Endothelial cell of umbilical vein (primary cell): ENCODE data around the gene PLA2G4E. TPM values are rescaled to one million over a fixed set of nuclear protein-coding genes. Genes with fewer than 3 reads are reported as not detected.
A peak's percentile ranks its signal among the peaks of the same experiment; 100 is the strongest.

Experiments
- BruUV-seq: library from RNA; stranded (reverse); fragments of 400-500 nt; replicated peaks from 2 replicates; lab custom pipeline; 2021; lab: Mats Ljungman, UMichigan
- CTCF ChIA-PET: fragments of 300-600, 350-600 bp; sonication (Branson Sonifier 250); formaldehyde crosslinking; loops from one replicate; lab custom pipeline; 2021; ENCODE audit warnings: antibody characterized with exemption, inconsistent platforms; lab: Charles Lee
- POLR2A ChIA-PET: fragments of 300-600, 350-600 bp; sonication (Branson Sonifier 250); formaldehyde crosslinking; loops from one replicate; lab custom pipeline; 2021; ENCODE audit warnings: antibody characterized with exemption, inconsistent platforms; lab: Charles Lee
- DNase-seq: peaks from one replicate; pipeline ENCODE4 v3.0.0-alpha.2; 2011; ENCODE audit warnings: low read depth, low spot score
- FAIRE-seq: peaks from 2 replicates; lab custom pipeline; 2011; peaks lifted over from hg19 to GRCh38; lab: Jason Lieb, UNC
- H2AFZ ChIP-seq: 2 replicates; pipeline ENCODE4 v1.6.0; 2012; ENCODE audit warnings: low read depth, low read length, control low read depth, inconsistent platforms
- H3K27ac ChIP-seq: 2 replicates; pipeline ENCODE4 v1.5.1; 2011; ENCODE audit warnings: low read depth, mild to moderate bottlenecking, control low read depth, low read length, moderate library complexity; ENCODE audit not compliant: insufficient read depth
- H3K27me3 ChIP-seq, 2 experiments: 2 replicates each; pipeline versions ENCODE4 v1.6.0 to v1.6.1; 2011; ENCODE audit warnings: low read length in 2 of 2, mixed read lengths in 1 of 2; ENCODE audit not compliant: control insufficient read depth in 2 of 2, insufficient read depth in 2 of 2
- H3K36me3 ChIP-seq, 2 experiments: 2 replicates in 1 of 2; 3 replicates in 1 of 2; pipeline ENCODE4 v1.5.1; 2011; ENCODE audit warnings: low read length in 2 of 2, mild to moderate bottlenecking in 1 of 2, moderate library complexity in 1 of 2; ENCODE audit not compliant: control insufficient read depth in 2 of 2, insufficient read depth in 2 of 2; ENCODE audit errors: extremely low read depth in 1 of 2
- H3K4me1 ChIP-seq: 3 replicates; pipeline ENCODE4 v1.5.1; 2011; ENCODE audit warnings: mild to moderate bottlenecking, low read length; ENCODE audit not compliant: control insufficient read depth, insufficient read depth; ENCODE audit errors: extremely low read depth
- H3K4me2 ChIP-seq: 2 replicates; pipeline ENCODE4 v1.6.1; 2011; ENCODE audit warnings: low read length, control low read depth, mixed read lengths; ENCODE audit not compliant: insufficient read depth
- H3K4me3 ChIP-seq, 3 experiments: fragments of 200-600 bp in 1 of 3; sonication (generic), shearing (Covaris generic) in 1 of 3; replicated peaks in 1 of 3; 2 replicates each; pipeline ENCODE4 v1.5.1; 2011 to 2016; ENCODE audit warnings: control low read depth in 3 of 3, low read length in 3 of 3, mild to moderate bottlenecking in 2 of 3, inconsistent platforms in 1 of 3, low read depth in 1 of 3, moderate library complexity in 1 of 3; ENCODE audit not compliant: insufficient read depth in 1 of 3
- H3K79me2 ChIP-seq: 2 replicates; pipeline ENCODE4 v1.6.0; 2012; ENCODE audit warnings: low read length, inconsistent platforms; ENCODE audit not compliant: control insufficient read depth, insufficient read depth
- H3K9ac ChIP-seq: replicated peaks from 2 replicates; pipeline ENCODE3; 2011; ENCODE audit warnings: low read length, control low read depth; ENCODE audit not compliant: insufficient read depth; ENCODE audit errors: extremely low read depth
- H3K9me1 ChIP-seq: replicated peaks from 3 replicates; pipeline ENCODE4 v1.6.0; 2011; ENCODE audit warnings: mild to moderate bottlenecking, low read length; ENCODE audit not compliant: control insufficient read depth, insufficient read depth; ENCODE audit errors: extremely low read depth
- H3K9me3 ChIP-seq: replicated peaks from 2 replicates; pipeline ENCODE4 v1.5.1; 2012; ENCODE audit warnings: low read length, inconsistent platforms; ENCODE audit not compliant: control insufficient read depth, insufficient read depth
- H4K20me1 ChIP-seq: replicated peaks from 2 replicates; pipeline ENCODE3; 2011; ENCODE audit warnings: mild to moderate bottlenecking, low read length; ENCODE audit not compliant: control insufficient read depth, insufficient read depth; ENCODE audit errors: extremely low read depth
- CTCF ChIP-seq, 2 donors: IDR thresholded peaks; 1 replicate in 1 of 2; 2 replicates in 1 of 2; pipeline ENCODE4 v1.5.1; 2011; ENCODE audit warnings: low read length in 2 of 2, mild to moderate bottlenecking in 2 of 2, moderate library complexity in 2 of 2, control low read depth in 1 of 2, inconsistent platforms in 1 of 2, low read depth in 1 of 2; ENCODE audit not compliant: insufficient read depth in 1 of 2; ENCODE audit errors: extremely low read depth in 1 of 2
- EZH2 ChIP-seq: IDR thresholded peaks from 2 replicates; pipeline ENCODE4 v1.6.1; 2012; ENCODE audit warnings: borderline replicate concordance, low read depth, mild to moderate bottlenecking, moderate library complexity, low read length, inconsistent platforms; ENCODE audit not compliant: severe bottlenecking
- FOS ChIP-seq: IDR thresholded peaks from 2 replicates; pipeline ENCODE4 v1.6.1; 2011; ENCODE audit warnings: mild to moderate bottlenecking, low read length, moderate library complexity, borderline replicate concordance; ENCODE audit not compliant: insufficient read depth
- GATA2 ChIP-seq: IDR thresholded peaks from 2 replicates; pipeline ENCODE4 v1.7.0; 2011; ENCODE audit warnings: low read depth, mild to moderate bottlenecking, moderate library complexity, mixed read lengths, low read length; ENCODE audit not compliant: insufficient read length, insufficient read depth
- JUN ChIP-seq: IDR thresholded peaks from 2 replicates; pipeline ENCODE4 v1.6.1; 2011; ENCODE audit warnings: borderline replicate concordance, low read depth; ENCODE audit not compliant: insufficient read length, insufficient read depth
- MYC ChIP-seq: IDR thresholded peaks from one replicate; pipeline ENCODE4 v1.6.1; 2011; ENCODE audit warnings: mild to moderate bottlenecking, low read depth, low read length
- POLR2A ChIP-seq: IDR thresholded peaks from 2 replicates; pipeline ENCODE4 v1.6.1; 2012; ENCODE audit warnings: low read depth, mild to moderate bottlenecking, control low read depth, low read length
- POLR2AphosphoS5 ChIP-seq: IDR thresholded peaks from 2 replicates; pipeline ENCODE4 v1.6.1; 2012; ENCODE audit warnings: low read depth, mild to moderate bottlenecking, control low read depth, low read length, moderate library complexity; ENCODE audit not compliant: insufficient read depth
- dilution Hi-C: fragments of 300-500 bp; cut with MboI; formaldehyde crosslinking; loops from one replicate; pipeline ENCODE4 v1.15.0; 2019; ENCODE audit warnings: low sequenced_read_pairs; ENCODE audit not compliant: extremely low pct_ligation_motif_present
- intact Hi-C: fragments of 100-400 bp; cut with micrococcal nuclease; formaldehyde crosslinking; loops from one replicate; pipeline ENCODE4 v1.10.0; 2022
- polyA plus RNA-seq, 4 experiments: library from polyadenylated mRNA; depleted of rRNA in 3 of 4; stranded (reverse) in 3 of 4; unstranded in 1 of 4; fragments of >200 nt; gene quantifications; 2 replicates each; pipeline versions ENCODE4 v1.2.1 to v1.2.3, GENCODE V29; 2011 to 2012; ENCODE audit warnings: missing spikeins in 1 of 4
- total RNA-seq: library from RNA; stranded (reverse); gene quantifications from 2 replicates; pipeline ENCODE4 v1.2.3, GENCODE V29; 2021
- TF ChIP-seq, protein P1 (sequence below): IDR thresholded peaks from 2 replicates; pipeline ENCODE4 v1.6.1; 2011; ENCODE audit not compliant: insufficient read depth, insufficient read length

The PLA2G4E gene
- total and polyA plus RNA-seq, 2 donors (not counting 3 experiments of a cell fraction or from before 2014, with no cell fraction given), result not detected

GRCh38 chr15:41933326-41933725 lies 87.5 kb downstream of the PLA2G4E start:
- intact Hi-C loops (no loop called here), dilution Hi-C loops (no loop called here)
- TF ChIP-seq, protein P1, sequence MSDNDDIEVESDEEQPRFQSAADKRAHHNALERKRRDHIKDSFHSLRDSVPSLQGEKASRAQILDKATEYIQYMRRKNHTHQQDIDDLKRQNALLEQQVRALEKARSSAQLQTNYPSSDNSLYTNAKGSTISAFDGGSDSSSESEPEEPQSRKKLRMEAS, result no peak
- TF ChIP-seq EZH2, result no peak
- TF ChIP-seq POLR2A, result no peak
- TF ChIP-seq CTCF (IDR thresholded peaks at IDR 0.05; ENCODE audit: extremely low read depth in 1 of 2, insufficient read depth in 1 of 2, low read depth in 1 of 2, low read length in 2 of 2), result no peak
- no peak for TF ChIP-seq POLR2AphosphoS5
- no peak for TF ChIP-seq MYC
- no peak for TF ChIP-seq FOS
- TF ChIP-seq JUN, result no peak
- no peak for TF ChIP-seq GATA2
- peak overlapping the region; percentile 75 for H3K9ac ChIP-seq
- no TSS peak for BruUV-seq
- no peaks in the 10 kb centered on the region for H3K9me1 ChIP-seq
- CTCF ChIA-PET, result interaction anchor here (0.9 to 2.8 kb wide), 3 partner anchors 22 to 56 kb away, joined by 3 to 12 read pairs (median 5); partner anchors contain the start of gene EHD4
- peaks cover 93% of the 10 kb centered on the region for H3K4me1 ChIP-seq
- POLR2A ChIA-PET, result interaction anchor here (0.8 kb wide), 1 partner anchor 34 kb away, joined by 4 read pairs; no protein-coding TSS in a partner anchor
- peaks cover 5 to 8% of the 10 kb centered on the region in 2 experiments for H3K36me3 ChIP-seq
- DNase-seq (no peak), FAIRE-seq (no peak)
- H3K4me3 ChIP-seq, result no peak overlapping the region
- no peak overlapping the region for H3K4me2 ChIP-seq
- peak overlapping the region; percentile 99 for H3K27ac ChIP-seq
- H3K27me3 ChIP-seq, result no peaks in the 10 kb centered on the region
- no peaks in the 10 kb centered on the region for H3K9me3 ChIP-seq
- peaks cover 71% of the 10 kb centered on the region for H3K79me2 ChIP-seq
- no peaks in the 10 kb centered on the region for H4K20me1 ChIP-seq
- no peak overlapping the region for H2AFZ ChIP-seq
